ENCODE measurements around the gene CPOX. TPM values are rescaled to one million over a fixed set of nuclear protein-coding genes. Genes with fewer than 3 reads are reported as not detected.

CPOX gene
- total RNA-seq, 1 donor from 2014 or later: 11.5 TPM

DNA sequence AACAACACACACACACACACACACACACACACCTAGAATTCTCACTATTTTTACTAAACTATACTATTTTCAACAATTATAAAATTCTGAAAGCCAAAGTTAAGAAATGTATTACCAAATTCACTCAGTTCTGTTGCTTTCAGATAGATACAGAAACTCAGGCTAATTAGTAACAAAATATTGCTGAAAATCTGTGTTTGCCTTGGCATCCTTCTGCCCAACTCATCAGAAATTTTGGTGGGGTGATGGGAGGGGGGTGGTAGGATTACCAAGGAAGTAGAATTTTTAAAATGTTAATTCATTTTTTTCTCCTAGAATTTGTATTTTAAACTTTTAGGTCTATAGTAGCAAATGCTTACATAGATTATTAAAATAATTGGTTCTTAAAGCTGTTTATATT lies 2.7 kb upstream of the CPOX start:
- DNase-seq: no peak
- TF ChIP-seq, protein P1, sequence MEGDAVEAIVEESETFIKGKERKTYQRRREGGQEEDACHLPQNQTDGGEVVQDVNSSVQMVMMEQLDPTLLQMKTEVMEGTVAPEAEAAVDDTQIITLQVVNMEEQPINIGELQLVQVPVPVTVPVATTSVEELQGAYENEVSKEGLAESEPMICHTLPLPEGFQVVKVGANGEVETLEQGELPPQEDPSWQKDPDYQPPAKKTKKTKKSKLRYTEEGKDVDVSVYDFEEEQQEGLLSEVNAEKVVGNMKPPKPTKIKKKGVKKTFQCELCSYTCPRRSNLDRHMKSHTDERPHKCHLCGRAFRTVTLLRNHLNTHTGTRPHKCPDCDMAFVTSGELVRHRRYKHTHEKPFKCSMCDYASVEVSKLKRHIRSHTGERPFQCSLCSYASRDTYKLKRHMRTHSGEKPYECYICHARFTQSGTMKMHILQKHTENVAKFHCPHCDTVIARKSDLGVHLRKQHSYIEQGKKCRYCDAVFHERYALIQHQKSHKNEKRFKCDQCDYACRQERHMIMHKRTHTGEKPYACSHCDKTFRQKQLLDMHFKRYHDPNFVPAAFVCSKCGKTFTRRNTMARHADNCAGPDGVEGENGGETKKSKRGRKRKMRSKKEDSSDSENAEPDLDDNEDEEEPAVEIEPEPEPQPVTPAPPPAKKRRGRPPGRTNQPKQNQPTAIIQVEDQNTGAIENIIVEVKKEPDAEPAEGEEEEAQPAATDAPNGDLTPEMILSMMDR (IDR thresholded peaks at IDR 0.05; ENCODE audit: partially characterized antibody, unreplicated experiment): no peak
- Mint-ChIP-seq H3K4me3 (ENCODE audit: unreplicated experiment) (no peak overlapping the region), H3K9me3 (ENCODE audit: unreplicated experiment) (peaks cover 2% of the 10 kb centered on the region), H3K27ac (ENCODE audit: unreplicated experiment) (no peak overlapping the region), H3K36me3 (ENCODE audit: unreplicated experiment) (no peaks in the 10 kb centered on the region), H3K27me3 (ENCODE audit: unreplicated experiment) (no peaks in the 10 kb centered on the region), H3K4me1 (ENCODE audit: low read depth, unreplicated experiment) (peaks cover 5% of the 10 kb centered on the region)

DNA sequence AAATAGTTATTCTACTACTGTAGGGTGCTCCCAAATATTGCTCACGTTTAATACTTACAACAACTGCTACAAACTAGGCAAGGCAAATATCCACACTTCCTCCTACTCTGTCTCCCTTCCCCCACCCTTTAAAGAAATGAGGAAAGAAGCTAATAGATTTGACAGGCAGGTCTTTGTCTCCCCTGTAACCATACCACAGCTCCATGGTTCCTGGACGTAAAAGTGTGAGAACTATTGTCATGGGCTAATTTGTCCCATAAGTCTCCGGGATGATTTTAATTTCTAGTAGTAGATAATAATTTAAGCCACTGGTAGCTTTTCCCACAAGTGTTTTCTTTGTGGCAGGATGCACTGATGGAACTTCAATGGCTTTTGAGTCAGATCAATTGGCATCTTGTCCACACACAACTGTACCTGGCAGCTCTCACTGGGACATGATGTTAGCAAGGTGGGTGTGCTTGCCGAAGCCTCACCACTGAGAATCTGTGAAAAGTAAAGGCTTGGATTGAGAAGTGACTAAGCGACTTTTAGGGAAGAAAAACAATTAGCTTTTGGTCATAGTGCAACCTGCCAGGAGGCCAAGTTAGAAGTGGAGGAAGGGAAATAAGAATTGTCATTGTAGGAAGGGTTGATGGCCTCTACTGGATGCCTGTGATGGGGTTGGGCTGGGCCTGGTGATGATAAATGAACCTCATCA lies 1.4 kb upstream of the CPOX start:
- no peaks in the 10 kb centered on the region for H3K36me3 Mint-ChIP-seq (ENCODE audit: unreplicated experiment)
- TF ChIP-seq, protein P1 (IDR thresholded peaks at IDR 0.05; ENCODE audit: partially characterized antibody, unreplicated experiment): no peak
- H3K4me3 Mint-ChIP-seq (ENCODE audit: unreplicated experiment): peak overlapping the region; percentile 35
- peaks cover 5% of the 10 kb centered on the region for H3K4me1 Mint-ChIP-seq (ENCODE audit: low read depth, unreplicated experiment)
- no peaks in the 10 kb centered on the region for H3K27me3 Mint-ChIP-seq (ENCODE audit: unreplicated experiment)
- no peak overlapping the region for H3K27ac Mint-ChIP-seq (ENCODE audit: unreplicated experiment)
- peaks cover 2% of the 10 kb centered on the region for H3K9me3 Mint-ChIP-seq (ENCODE audit: unreplicated experiment)
- no peak for DNase-seq

DNA sequence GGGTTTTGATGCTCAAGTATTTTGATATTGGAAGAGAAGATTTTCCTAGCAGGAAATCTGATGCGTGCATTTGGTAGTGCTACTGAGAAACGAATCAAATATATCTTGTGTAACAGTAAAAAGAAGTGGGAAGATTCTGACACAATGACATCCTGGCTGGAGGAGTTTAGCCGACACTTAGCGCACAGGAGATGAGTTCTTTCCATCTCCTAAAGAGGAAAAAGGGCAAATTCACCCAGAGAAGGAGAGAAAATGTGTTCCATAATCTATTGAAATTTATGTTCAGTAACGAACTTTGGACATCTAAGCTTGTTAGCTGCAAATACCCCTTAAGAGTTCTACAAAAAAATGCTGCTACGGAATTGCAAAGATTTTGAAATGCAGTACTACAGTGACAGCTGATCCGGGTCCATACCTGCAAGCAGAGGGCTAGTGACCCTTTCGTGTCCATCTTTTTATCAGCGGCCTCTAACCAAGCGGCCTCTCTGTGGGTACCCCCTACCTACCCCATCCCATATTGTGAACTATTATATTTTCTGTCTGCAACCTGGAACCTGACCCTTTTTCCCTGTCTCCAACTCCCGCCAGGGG lies 971 bp downstream of the CPOX start:
- H3K9me3 Mint-ChIP-seq (ENCODE audit: unreplicated experiment): peaks cover 2% of the 10 kb centered on the region
- no peaks in the 10 kb centered on the region for H3K27me3 Mint-ChIP-seq (ENCODE audit: unreplicated experiment)
- no peaks in the 10 kb centered on the region for H3K36me3 Mint-ChIP-seq (ENCODE audit: unreplicated experiment)
- DNase-seq: no peak
- peak overlapping the region; percentile 30 for H3K27ac Mint-ChIP-seq (ENCODE audit: unreplicated experiment)
- peaks cover 5% of the 10 kb centered on the region for H3K4me1 Mint-ChIP-seq (ENCODE audit: low read depth, unreplicated experiment)
- peak overlapping the region; percentile 94 for H3K4me3 Mint-ChIP-seq (ENCODE audit: unreplicated experiment)
- TF ChIP-seq, protein P1 (IDR thresholded peaks at IDR 0.05; ENCODE audit: partially characterized antibody, unreplicated experiment): no peak

DNA sequence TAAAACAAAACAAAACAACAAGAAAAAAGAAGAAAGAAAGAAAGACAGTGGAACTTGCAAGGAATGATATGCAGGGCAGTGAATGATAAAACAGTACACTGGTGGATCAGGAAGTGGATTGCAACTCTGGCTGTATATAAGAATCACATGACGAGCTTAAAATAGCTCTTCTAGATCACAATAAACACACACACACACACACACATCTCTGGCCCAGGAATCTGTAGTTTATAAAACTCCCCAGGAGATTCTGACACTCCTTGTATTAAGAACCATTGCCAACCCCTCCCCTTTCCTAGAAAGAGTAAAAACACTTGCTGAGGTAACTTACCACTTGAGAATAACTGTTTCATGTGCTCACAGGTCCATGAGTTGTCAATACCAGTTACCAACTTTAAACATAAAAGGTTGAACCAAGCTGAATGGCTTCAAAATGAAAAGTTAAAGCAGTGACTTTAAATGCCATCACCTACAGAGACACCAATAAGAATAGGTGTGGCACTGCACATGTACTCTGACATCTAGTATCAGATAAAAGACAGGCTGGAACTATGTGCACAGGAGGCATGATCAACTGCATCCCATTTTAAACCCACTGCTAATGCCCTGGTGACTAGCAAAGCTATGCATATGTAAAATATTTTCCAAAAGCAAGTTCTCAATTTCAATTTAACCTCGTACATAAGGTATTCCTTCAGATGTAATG lies 3.9 kb downstream of the CPOX start:
- no peak overlapping the region for H3K27ac Mint-ChIP-seq (ENCODE audit: unreplicated experiment)
- H3K4me3 Mint-ChIP-seq (ENCODE audit: unreplicated experiment): no peak overlapping the region
- TF ChIP-seq, protein P1 (IDR thresholded peaks at IDR 0.05; ENCODE audit: partially characterized antibody, unreplicated experiment): no peak
- DNase-seq: no peak
- H3K4me1 Mint-ChIP-seq (ENCODE audit: low read depth, unreplicated experiment): peaks cover 5% of the 10 kb centered on the region
- no peaks in the 10 kb centered on the region for H3K27me3 Mint-ChIP-seq (ENCODE audit: unreplicated experiment)
- H3K9me3 Mint-ChIP-seq (ENCODE audit: unreplicated experiment): peaks cover 2% of the 10 kb centered on the region
- H3K36me3 Mint-ChIP-seq (ENCODE audit: unreplicated experiment): no peaks in the 10 kb centered on the region

DNA sequence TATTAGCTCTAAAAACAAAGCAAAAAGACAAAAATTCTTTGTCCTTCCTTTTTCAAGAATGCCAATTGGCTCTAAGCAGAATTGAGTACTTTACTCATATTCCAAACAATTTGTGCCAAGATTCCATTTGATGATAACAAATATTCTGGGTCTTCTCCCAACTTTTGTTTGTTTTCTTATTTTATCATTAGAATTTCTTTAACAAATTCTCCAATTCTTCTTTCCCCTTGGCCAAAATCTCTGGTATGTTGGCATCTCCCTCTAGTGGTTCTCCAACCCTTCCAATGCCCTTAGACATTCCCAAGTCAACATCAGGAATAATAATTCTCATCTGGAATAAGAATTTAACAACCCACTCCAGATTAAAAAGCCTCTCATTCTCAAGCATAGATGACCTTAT lies 5.3 kb downstream of the CPOX start:
- H3K27ac Mint-ChIP-seq (ENCODE audit: unreplicated experiment): no peak overlapping the region
- no peaks in the 10 kb centered on the region for H3K36me3 Mint-ChIP-seq (ENCODE audit: unreplicated experiment)
- H3K4me1 Mint-ChIP-seq (ENCODE audit: low read depth, unreplicated experiment): peaks cover 5% of the 10 kb centered on the region
- TF ChIP-seq, protein P1 (IDR thresholded peaks at IDR 0.05; ENCODE audit: partially characterized antibody, unreplicated experiment): no peak
- DNase-seq: no peak
- no peak overlapping the region for H3K4me3 Mint-ChIP-seq (ENCODE audit: unreplicated experiment)
- no peaks in the 10 kb centered on the region for H3K27me3 Mint-ChIP-seq (ENCODE audit: unreplicated experiment)
- no peaks in the 10 kb centered on the region for H3K9me3 Mint-ChIP-seq (ENCODE audit: unreplicated experiment)
